GM19463 (cell line): ENCODE measurements around the gene C1orf174.

Experiments
- ATAC-seq: cut with Tn5 transposase; IDR thresholded peaks from one replicate; pipeline ENCODE4 v1.9.1; 2021; ENCODE audit warnings: mild to moderate bottlenecking, moderate library complexity; ENCODE audit not compliant: unreplicated experiment

The C1orf174 gene

DNA sequence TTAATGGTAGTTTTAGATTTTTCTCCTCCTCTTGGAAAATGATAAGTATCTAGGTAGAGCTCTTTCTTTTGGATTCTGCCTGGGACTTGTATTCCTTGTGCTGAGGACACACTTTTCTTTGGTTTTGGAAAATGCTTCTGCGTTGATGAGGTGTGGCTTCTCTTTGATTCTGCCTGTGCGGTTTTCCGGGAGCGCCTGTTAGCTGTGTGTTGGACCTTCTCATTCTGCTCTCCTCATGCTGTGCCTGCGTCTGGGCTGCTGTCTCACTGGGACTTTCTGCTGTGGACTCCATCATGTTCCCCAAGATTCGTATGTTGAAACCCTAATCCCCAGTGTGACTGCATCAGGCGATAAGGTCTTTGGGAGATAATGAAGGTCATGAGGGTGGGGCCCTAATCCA, 21.0 kb downstream of the C1orf174 start:
- ATAC-seq = no peak

- ATAC-seq = no peak
Observed at GRCh38 chr1:3876716-3877115, 23.4 kb downstream of the C1orf174 start.

GRCh38 chr1:3874736-3875135, 25.3 kb downstream of the C1orf174 start:
- ATAC-seq = no peak

- ATAC-seq = no peak
Observed at GRCh38 chr1:3872546-3872945, 27.5 kb downstream of the C1orf174 start.

DNA sequence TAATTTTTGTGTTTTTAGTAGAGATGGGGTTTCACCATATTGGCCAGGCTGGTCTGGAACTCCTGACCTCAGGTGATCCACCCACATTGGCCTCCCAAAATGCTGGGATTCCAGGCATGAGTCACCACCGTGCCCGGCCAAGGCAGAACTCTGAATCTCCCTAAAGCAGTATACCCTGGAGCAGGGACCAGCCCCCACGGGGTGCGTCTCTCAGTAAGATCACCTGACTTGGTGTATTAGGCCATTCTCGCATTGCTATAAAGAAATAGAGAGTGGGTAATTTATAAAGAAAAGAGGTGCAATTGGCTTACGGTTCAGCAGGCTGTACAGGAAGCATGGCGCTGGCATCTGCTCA, 28.6 kb downstream of the C1orf174 start:
- ATAC-seq = no peak

DNA sequence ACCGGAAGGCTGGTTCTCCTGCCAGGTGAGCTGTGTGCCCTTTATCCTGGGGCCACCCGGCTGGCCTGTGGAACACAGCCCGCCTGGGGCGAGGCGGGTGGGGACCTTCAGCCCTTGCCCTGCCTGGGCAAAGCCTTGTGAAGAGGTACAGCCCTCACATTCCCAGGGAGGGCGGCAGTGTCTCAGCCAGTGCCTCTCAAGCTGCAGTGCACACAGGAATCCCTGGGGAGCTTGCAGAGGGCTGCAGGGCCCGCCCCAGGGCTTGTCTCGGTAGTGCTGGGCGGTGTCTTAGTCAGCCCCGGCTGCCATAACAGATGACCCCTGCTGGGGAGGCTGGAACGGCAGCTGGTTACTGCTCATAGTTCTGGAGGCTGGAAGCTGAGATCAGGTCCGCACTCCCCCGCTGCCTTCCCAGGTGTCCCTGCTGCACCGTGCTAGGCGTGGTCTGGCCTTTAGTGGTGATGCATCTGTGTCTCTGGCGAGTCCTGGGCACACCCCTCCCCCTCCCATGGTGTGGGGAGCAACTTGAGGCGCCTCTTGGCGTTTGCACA, 30.2 kb downstream of the C1orf174 start:
- no peak for ATAC-seq

DNA sequence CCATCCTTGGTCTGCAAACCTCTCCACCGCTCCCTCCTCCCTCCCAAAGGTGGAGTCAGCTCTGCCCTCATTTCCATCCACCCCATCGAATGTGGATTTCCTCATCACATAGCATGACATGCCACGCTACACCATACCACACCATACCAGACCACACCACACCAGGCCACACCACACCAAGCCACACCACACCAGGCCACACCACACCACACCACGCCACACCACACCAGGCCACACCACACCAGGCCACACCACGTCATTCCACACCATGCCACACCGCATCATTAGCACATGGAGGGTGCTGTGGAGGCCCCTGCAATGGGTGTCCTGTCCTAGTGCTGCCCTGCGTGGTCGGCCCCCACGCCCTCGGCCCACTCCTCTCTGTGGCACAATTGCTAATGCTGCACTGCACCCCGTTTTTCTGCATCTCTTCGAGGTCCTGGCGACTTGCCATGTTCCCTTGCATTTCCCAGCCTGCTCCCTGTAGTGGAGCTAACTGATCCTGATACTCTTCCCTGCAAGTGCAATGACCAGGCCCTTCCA, 31.5 kb downstream of the C1orf174 start:
- ATAC-seq = no peak

DNA sequence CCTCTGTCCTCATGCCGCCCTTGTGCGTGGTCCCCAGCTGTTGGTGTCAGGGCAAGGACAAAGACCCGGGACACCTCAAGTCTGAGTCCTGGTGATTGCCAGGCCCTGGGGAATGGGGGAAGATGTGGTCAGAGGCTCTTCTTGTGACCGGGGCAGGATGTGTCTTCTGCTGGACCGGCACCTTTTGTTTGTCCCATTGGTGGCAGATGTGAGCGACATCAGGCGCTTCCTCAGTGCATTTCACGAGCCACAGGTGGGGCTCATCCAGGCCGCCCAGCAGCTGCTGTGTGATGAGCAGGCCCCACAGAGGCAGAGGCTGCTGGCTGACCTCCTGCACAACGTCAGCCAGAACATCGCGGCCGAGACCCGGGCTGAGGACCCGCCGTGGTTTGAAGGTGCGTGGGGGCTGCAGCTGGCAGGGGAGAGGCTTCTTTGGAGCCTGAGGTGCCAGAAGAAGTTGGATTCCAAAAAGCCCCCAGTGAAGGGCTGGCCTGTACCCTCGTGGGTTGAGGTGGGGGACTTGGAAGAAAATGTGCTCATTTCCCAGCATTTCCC, 34.4 kb downstream of the C1orf174 start:
- no peak for ATAC-seq

DNA sequence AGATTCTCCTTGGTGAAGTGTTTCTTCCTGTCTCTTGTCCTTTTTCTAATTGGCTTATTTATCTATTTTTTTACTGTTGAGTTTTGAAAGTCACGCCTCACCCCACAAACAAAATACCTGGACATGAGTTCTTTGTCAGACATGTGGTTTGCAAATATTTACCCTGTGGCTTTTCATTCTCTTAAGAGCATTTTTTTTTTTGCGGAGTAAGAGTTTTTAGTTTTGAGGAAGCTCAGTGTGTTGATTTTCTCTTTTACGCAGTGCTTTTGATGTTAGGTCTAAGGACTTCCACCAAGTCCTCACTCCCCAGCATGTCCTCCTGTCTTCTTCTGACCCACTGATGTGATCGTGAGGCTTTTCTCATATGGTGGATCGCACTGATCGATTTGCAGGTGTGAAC, 35.2 kb downstream of the C1orf174 start:
- ATAC-seq = no peak

- ATAC-seq = no peak
Observed at GRCh38 chr1:3863231-3863935, 36.7 kb downstream of the C1orf174 start.

GRCh38 chr1:3858231-3858981, 41.7 kb downstream of the C1orf174 start:
- no peak for ATAC-seq

- ATAC-seq = no peak
Observed at GRCh38 chr1:3857791-3858129, 42.3 kb downstream of the C1orf174 start.

DNA sequence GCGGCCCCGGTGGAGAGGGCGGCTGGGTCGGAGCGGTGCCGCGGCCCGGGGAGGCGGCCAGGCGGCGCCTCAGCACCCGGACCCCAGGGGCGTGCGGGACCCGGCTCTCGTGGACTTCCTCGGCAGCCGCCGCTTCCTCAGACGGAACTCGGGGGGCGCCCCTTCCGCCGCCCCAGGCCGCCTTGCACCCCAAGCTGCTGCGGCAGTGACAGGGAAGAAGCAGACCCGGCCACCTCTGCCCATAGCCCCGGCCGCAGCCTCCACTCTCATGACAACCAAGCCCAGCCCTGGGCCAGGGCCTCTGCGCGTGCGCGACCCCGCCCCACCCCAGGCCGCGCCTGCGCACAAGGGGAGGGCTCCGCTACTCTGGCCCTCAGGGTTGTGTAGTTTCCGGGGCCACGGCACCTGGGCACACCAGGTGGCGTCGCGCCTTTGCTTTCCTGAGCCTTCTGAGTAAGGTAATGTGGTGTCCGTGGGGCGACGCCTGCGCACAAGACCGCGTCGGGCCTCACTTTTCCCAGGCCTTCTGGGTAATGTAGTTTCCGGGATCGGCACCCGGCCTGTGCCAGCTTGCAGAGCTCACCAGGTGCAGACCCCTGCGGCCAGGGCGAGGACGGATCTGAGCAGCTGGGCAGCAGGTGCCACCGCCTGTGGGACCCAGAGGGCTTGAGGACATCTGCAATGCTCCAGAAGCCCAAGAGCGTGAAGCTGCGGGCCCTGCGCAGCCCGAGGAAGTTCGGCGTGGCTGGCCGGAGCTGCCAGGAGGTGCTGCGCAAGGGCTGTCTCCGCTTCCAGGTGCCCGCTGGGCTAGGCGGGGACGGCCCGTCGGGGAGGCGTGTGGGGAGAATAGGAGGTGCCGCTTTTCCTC, 42.9 kb downstream of the C1orf174 start, which contains the start of the genes CEP104 and DFFB:
CEP104 (minus strand) TSS at position 289 of the 868 bp plus-strand sequence. CDS start 4,804 bp downstream, outside the sequence.
DFFB (plus strand) TSS at position 554 of the 868 bp plus-strand sequence; CDS start at position 682, 128 bp downstream.
- peak; percentile 97 for ATAC-seq

- ATAC-seq = no peak
Observed at GRCh38 chr1:3852711-3853485, 47.2 kb downstream of the C1orf174 start.

DNA sequence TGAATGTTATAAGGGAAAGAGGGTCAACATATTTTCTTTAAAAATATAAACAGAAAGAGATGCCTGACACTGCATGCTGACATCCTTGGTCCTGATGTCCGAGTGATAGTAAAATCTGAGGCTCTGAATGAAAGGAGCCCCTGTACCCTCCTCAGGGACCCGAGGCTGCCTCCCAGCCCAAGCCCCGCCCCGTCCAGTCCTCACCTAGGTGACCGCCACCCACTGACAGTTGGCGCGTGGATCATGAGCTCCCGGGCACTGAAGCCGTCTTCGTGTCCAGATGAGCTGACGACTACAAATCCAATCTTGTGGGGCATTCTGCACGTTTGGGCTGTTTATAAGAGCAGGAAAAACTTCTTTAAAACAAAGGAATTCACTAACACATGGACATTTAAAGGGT, 48.0 kb downstream of the C1orf174 start:
- no peak for ATAC-seq

DNA sequence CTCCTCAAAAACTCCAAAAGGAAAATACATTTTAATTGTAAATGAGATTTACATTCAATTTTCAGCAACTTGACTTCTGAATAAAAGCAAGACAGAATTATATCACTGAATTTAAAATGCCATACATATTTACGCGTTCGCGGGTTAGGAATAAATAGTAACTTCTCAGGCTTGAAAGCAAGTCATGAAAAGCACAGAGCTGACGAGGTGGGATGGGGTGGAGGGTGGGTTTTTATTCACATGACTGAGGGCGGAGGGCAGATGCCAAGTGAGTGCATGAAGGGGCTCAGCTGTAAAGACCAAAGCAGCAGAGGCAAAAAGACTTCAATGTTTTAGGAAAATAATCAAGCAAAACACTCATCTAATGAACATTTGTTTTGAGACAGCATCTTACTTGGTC, 48.8 kb downstream of the C1orf174 start:
- no peak for ATAC-seq

DNA sequence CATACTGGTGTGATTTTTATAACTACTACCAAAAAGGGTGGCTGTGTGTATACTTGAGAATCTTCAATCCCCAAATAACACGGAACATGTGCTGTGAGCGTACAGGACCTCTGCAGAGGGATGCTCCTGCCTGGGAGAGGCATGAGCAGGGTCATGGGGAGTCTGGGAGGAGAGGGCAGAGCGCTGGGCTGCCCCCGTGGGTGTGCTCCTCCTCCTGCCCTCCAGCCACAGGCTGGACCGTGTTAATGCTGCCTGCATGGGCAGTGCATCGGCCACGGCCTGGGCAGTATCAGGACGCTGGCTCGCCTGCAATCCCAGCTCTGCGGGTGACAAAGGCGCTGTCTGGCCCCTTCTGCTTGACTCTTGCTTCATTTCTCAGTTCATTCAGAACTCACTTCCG, 49.2 kb downstream of the C1orf174 start:
- no peak for ATAC-seq

- no peak for ATAC-seq
Observed at GRCh38 chr1:3847081-3847480, 53.0 kb downstream of the C1orf174 start.

- ATAC-seq = no peak
Observed at GRCh38 chr1:3846541-3846940, 53.5 kb downstream of the C1orf174 start.

DNA sequence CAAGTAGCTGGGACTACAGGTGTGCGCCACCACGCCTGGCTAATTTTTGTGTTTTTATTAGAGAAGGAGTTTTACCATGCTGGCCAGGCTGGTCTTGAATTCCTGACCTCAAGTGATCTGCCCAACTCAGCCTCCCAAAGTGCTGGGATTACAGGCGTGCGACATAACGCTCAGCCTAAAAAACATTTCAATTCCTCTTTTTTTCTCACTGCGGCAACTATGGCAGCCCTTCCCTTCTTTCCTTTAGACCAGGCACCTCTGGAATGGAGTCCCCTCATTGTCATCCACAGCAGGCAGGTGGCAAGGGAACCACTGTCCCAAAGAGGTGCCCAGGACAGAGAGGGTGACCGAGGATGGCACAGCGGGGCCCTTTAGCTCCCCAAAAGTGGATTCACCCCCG, 57.2 kb downstream of the C1orf174 start:
- ATAC-seq = no peak
